HG02588 (cell line): Measurements from ENCODE around the gene RNU6-1.

Experiments used
- ATAC-seq: cut with Tn5 transposase; IDR thresholded peaks from one replicate; pipeline ENCODE4 v1.9.1; 2021; ENCODE audit warnings: mild to moderate bottlenecking, moderate library complexity; ENCODE audit not compliant: unreplicated experiment

RNU6-1 gene

GRCh38 chr15:67803996-67804843 is 35.6 kb downstream of the RNU6-1 start:
- no peak for ATAC-seq

GRCh38 chr15:67803299-67803698 is 36.5 kb downstream of the RNU6-1 start:
- ATAC-seq, result no peak

DNA sequence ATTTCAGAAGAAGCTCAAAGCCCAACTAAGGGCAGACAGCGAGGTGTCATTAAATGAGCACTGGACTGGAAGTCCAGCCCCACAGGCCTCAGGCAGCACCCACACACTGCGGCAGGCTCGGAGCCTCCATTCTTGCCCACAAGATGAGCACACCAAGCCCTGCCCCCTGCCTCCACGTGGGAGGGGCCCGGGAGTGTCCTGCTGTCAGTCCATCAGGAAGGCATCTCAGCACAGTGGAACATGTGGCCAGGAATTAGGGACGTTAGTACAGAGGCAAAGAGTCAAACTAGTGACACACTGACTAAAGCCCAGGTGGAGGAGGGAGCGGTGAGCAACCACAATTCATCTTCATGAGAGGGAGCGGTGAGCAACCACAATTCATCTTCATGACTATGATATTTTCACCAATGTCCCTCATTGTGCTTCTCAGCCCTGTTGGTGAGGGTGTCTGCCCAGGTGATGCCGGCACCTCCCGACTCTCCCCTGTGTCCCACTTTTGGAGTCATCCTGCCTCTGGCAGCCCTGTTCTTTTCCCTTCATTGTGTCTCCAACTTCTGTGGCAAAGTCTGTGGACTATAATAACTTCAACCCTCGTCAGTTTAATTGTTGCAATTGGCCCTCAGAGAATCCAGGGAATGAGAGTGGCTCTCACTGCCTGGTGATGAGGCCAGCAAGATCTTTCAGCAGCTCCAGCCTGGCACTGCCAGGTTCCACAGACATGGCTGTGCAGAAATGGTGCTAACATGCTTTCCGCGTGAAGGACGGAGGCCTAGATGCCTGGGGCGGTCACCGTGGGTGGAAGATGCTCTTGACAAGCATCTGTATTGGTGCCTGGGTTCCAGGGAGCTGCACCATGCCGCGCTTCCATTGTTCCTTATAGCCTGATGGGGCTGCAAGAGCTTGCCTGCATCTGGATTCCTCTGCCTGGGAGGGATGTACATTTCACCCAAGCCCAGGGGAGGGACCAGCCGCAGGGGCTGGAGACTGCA is 37.6 kb downstream of the RNU6-1 start:
- ATAC-seq, result no peak

GRCh38 chr15:67801142-67801541 is 38.7 kb downstream of the RNU6-1 start:
- ATAC-seq, result no peak

DNA sequence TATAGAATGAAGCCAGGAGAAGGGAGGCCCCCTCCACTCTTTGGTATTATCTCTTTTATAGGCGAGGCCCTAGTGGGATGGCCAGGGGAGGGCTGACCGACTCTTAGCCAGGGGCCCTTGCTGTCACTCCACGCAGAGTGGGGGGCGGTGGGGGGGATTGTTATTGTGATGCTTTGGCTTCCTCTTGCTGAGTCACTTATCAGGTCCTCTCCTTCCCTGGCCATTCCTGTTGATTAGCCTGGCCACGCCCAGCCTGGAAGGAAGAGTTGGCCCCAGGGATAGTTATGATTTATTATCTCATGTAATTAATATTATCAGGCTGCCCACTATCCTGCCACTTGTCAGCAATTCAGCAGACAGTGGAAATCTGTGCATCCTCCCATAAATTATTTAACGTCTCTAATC is 40.0 kb downstream of the RNU6-1 start:
- no peak for ATAC-seq

DNA sequence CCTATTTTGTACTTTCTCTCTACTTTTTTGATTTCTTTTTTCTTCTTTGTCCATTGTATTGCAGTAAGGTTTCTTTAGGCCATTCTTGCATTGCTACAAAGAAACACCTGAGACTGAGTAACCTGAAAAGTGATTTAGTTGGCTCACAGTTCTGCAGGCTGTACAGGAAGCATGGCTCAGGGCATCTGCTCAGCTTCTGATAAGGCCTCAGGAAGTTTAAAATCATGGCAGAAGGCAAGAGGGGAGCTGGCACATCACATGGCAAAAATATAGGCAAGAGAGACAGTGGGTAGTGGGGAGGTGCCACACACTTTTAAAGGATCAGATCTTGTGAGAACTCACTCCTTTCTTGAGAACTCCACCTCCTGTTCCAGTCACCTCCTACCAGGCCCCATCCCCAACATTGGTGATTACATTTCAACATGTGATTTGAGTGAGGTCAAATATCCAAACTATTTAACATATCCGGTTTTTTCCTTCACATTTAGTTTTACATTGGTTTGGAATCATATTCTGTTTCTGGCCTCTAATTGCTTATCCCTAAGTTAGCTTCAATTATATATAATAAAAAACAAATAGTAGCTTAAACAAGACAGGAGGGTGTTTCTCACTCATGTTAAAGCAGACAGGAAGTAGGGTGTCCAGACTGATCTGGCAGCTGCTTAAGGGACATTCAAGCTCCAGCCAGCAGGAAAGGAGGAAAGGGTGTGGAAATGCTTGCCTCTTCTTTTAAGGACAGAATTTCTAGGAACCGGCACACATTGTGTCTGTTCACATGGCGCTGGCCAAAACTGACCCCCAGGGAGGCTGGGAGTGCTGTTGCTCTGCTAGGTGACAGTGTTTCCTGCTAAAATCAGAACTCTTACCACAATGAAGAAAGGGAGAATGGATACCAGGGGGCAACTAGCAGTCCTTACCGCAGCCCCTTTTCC is 43.4 kb downstream of the RNU6-1 start:
- ATAC-seq, result no peak

DNA sequence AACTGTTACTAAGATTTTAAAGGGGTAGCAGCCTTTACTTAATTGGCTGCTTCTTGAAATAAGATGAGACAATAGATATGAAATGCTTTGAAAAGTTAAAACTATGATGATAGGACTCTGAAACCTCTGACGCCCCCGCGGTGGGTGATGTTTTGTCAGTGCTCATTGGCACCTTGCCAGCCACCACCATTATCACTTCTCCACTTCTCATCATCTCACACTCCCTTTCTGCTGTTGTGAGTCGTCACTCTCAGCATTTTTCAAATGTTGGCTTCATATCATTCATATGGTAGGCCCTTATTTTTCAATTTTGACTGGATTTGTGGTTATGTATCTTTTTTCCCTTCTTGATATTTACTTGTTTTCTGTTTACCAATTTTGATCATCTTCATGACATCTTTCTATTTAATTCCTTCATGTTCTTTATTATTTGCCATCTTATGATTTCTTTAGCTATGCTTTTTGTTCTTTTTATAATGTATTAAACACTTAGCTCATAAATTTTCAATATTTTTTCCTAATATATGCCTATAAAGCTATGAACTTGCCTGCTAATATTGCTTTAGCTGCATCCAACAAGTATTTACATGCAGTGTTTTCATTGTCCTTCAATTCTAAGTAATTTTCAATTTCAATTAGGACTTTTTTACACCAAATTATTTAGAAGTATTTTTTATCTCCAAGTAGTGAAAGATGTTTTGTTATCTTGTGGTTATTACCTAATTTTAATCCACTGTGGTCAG is 44.8 kb downstream of the RNU6-1 start:
- no peak for ATAC-seq

DNA sequence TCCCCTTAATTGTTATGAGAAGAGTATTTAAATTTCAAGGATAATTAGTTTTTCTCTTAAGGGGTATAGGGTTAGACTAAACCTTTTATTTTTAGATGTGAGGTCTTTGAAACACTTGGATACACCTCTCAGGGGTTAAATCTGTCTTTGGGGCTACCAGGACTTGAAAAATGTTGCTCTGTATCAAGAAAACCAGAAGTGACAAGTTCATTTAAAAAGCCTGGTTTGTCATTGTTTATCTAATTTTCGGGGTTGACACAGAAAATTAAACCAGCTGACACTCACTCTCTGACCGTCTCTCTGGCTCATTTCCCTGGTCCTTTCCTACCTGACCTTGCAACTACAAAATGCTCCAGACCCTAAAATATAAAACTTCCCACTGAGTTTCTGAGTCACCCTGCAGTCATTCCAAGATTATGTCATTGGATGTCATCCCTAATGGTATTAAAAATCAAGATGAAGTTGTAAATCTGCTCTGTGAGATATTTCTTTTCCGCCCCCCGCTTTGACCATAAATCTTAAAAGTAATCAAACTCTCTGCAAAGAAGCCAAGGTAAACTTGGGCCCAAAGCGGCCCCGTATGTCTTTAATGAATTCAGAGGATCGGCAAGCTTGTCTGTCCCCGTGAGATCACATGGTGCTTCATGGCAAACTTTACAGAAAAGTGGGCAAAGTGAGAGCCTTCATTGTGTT is 47.4 kb downstream of the RNU6-1 start:
- no peak for ATAC-seq

DNA sequence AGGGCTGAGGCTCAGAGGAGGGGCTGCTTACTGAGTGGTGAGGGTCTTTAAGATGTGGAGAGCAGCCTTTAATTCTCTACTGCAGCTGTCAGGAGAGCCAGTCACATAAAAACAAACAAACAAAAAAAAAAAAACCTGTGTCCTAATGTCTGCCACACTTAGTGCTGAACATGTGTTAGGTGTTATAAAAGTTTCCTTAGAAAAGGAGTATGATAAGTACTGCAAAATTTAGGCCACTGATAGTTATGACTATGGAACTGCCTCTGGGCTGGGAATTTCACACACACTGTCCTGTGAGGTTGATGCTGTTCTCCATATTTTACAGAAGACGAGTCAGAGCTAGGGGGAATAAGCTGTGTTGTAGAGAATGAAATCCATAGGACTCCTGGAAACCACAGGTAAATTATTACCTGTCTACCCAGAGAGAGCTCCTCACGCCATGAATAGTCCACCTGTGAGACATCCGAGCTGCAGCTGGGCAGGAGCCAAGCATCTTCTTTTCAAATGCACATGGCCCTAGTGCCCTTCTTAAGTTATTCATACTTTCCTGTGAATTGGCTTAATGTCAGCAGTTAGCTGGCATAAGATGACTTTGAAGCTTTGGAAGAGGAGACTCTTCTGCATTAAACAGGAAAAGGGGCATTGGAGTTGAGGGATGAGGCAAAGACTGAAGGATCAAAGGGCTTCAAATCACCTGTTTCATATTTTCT is 49.1 kb downstream of the RNU6-1 start:
- no peak for ATAC-seq
